ENCODE results near the gene IL12RB1.
"Not testable (repeated sequence)": the region's sequence is repeated elsewhere in the genome, so short reads cannot be mapped to it uniquely, and the experiment has no call there.

- not testable (repeated sequence) for TF ChIP-seq CTCF (IDR thresholded peaks at IDR 0.05; ENCODE audit: low read depth, low read length, poor library complexity, severe bottlenecking); EZH2phosphoT487 (IDR thresholded peaks at IDR 0.05; ENCODE audit: borderline replicate concordance, low read length)
These were observed 18.5 kb upstream of the IL12RB1 start for GRCh38 chr19:18105259-18105658.
